Heart left ventricle (tissue), 16 donors: ENCODE measurements around the gene ROPN1L. TPM values are rescaled to one million over a fixed set of nuclear protein-coding genes. Genes with fewer than 3 reads are reported as not detected.

ENCODE experiments used
- ATAC-seq, 4 donors: fragments of 200-7000 bp; cut with Tn5 transposase; one replicate each; pipeline ENCODE4 v1.9.1; 2020 to 2022; ENCODE audit warnings: moderate library complexity in 4 of 4, mild to moderate bottlenecking in 3 of 4, moderate number of reproducible peaks in 1 of 4
- DNase-seq, 5 donors: peaks; one replicate each; pipeline ENCODE4 v3.0.0-alpha.2; 2020
- H3K27ac ChIP-seq, 12 donors: fragments of 200-600 bp; sonication (generic) in 4 of 12; one replicate each; pipeline versions ENCODE4 v1.5.0 to v1.8.0; 2016 to 2022; ENCODE audit warnings: mild to moderate bottlenecking in 2 of 12
- H3K27me3 ChIP-seq, 9 donors: fragments of 200-600 bp; sonication (generic) in 2 of 9; one replicate each; pipeline versions ENCODE4 v1.5.1 to v1.8.0; 2016 to 2022; ENCODE audit warnings: mild to moderate bottlenecking in 3 of 9
- H3K36me3 ChIP-seq, 9 donors: fragments of 200-600 bp; sonication (generic) in 2 of 9; one replicate each; pipeline versions ENCODE4 v1.5.0 to v1.8.0; 2018 to 2022; ENCODE audit warnings: mild to moderate bottlenecking in 2 of 9
- H3K4me1 ChIP-seq, 12 donors: fragments of 200-600 bp; sonication (generic) in 4 of 12; one replicate each; pipeline versions ENCODE4 v1.5.0 to v1.8.0; 2016 to 2022; ENCODE audit warnings: mild to moderate bottlenecking in 3 of 12
- H3K4me3 ChIP-seq, 12 donors: fragments of 200-600 bp; sonication (generic) in 4 of 12; one replicate each; pipeline versions ENCODE4 v1.5.0 to v1.8.0; 2017 to 2022; ENCODE audit warnings: mild to moderate bottlenecking in 9 of 12, moderate library complexity in 4 of 12
- H3K9me3 ChIP-seq, 12 donors: fragments of 200-600 bp; sonication (generic) in 4 of 12; one replicate each; pipeline versions ENCODE4 v1.5.0 to v1.8.0; 2016 to 2022; ENCODE audit warnings: mild to moderate bottlenecking in 1 of 12
- CTCF ChIP-seq, 12 donors: fragments of 200-600 bp; sonication (generic) in 4 of 12; IDR thresholded peaks; one replicate each; pipeline versions ENCODE4 v1.5.0 to v1.8.0; 2018 to 2022; ENCODE audit warnings: antibody characterized with exemption in 12 of 12, mild to moderate bottlenecking in 5 of 12
- POLR2A ChIP-seq, 2 donors: fragments of 450-650 bp; IDR thresholded peaks; one replicate each; pipeline ENCODE4 v1.6.1; 2017; ENCODE audit warnings: antibody characterized with exemption in 2 of 2, mild to moderate bottlenecking in 2 of 2, moderate library complexity in 2 of 2
- WGBS, 4 donors: extraction: QIAGEN DNeasy Blood & Tissue Kit in 2 of 4; methylation state at CpG; one replicate each; pipeline versions ENCODE4 v1.1.5 to v1.1.7; 2013 to 2018; 5-methylcytosine and 5-hydroxymethylcytosine counted together
- intact Hi-C, 10 donors: fragments of 100-400 bp; cut with DNase I; formaldehyde crosslinking; loops; one replicate each; pipeline versions ENCODE4 v1.11.1 to v1.14.2; 2022
- polyA plus RNA-seq, 2 donors: library from polyadenylated mRNA; stranded (reverse); fragments of 200-250 nt; gene quantifications; one replicate each; pipeline ENCODE4 v1.2.3, GENCODE V29; 2013
- total RNA-seq, 9 donors: library from RNA; depleted of rRNA in 2 of 9; stranded (reverse); fragments of >200 nt in 2 of 9; fragmentation: NEBNext Ultra II Directional in 3 of 9; extraction: Animal tissue kit (Norgen Biotek cat#: 25700) in 3 of 9; gene quantifications; one replicate each; pipeline versions ENCODE4 v1.1.0 to v1.2.4, GENCODE V29; 2016 to 2023
- donor health status: ischemic (EF 13 %, LVEDD 7.1; RV severe dilation, severe dysfunction).
- donor health status: healthy with polysubstance abuse.
- donor health status: DM: no; HTN: yes; CAD: no.
- donor health status: DM: no; HTN: no; CAD: no.
- donor health status: ischemic (EF 25% LVEDD 6.9; RV normal size, moderate dysfunction).
- donor health status: ischemic (EF 25% LVEDD 5.7; RV mildly dilated, moderate dysfunction).
- donor health status: healthy.
- donor health status: DM: yes; HTN: yes; CAD: no.
- donor health status: ischemic (EF 35%, LVEDD 5.7; RV mildly dilated, moderate dysfunction).
- donor health status: nonischemic (EF 11% LVEDD 7.7; RV severe dilation, severe dysfunction).
- donor health status: DM: yes; HTN: yes; CAD: no.
- donor health status: PGD.
- donor health status: ischemic (EF 29% LVEDD 5.4; RV normal size, mild dysfunction).
- donor health status: nonischemic (EF 23%, LVEDD 6.1; RV moderate dilation, normal function).

The ROPN1L gene
- total and polyA plus RNA-seq, 11 donors, result 0.14 to 0.81 (median 0.46) TPM; not detected in 4

GRCh38 chr5:10501554-10502075 lies 59.9 kb downstream of the ROPN1L start:
- Histone ChIP-seq H3K27ac (no peak overlapping the region), H3K27me3 (no peaks in the 10 kb centered on the region), H3K4me1 (peaks cover 0 to 22% (median 0%) of the 10 kb centered on the region in 12 donors), H3K36me3 (no peaks in the 10 kb centered on the region), H3K4me3 (no peak overlapping the region), H3K9me3 (no peaks in the 10 kb centered on the region)
- ATAC-seq, result no peak
- TF ChIP-seq CTCF (IDR thresholded peaks at IDR 0.05) (no peak), POLR2A (IDR thresholded peaks at IDR 0.05) (no peak)
- 73 to 82% (median 76%) methylated on average over 6 to 9 of the region's 9 CpGs for WGBS, 4 donors
- DNase-seq, result no peak
- intact Hi-C loops, result no loop called here

- no peaks in the 10 kb centered on the region for H3K36me3 ChIP-seq
- H3K4me3 ChIP-seq, result no peak overlapping the region
- ATAC-seq (no peak), DNase-seq (no peak)
- 90 to 94% (median 91%) methylated on average over 8 of the region's 8 CpGs for WGBS, 4 donors
- no peak overlapping the region for H3K27ac ChIP-seq
- TF ChIP-seq POLR2A (IDR thresholded peaks at IDR 0.05) (no peak), CTCF (IDR thresholded peaks at IDR 0.05) (no peak)
- no peaks in the 10 kb centered on the region for H3K27me3 ChIP-seq
- intact Hi-C loops, result no loop called here
- H3K4me1 ChIP-seq, result peaks cover 0 to 22% (median 0%) of the 10 kb centered on the region in 12 donors
- no peaks in the 10 kb centered on the region for H3K9me3 ChIP-seq
These were observed 60.5 kb downstream of the ROPN1L start for GRCh38 chr5:10502130-10502529.

- no peak overlapping the region for H3K4me3 ChIP-seq
- no peak overlapping the region for H3K27ac ChIP-seq
- H3K9me3 ChIP-seq, result no peaks in the 10 kb centered on the region
- intact Hi-C loops, result no loop called here
- no peaks in the 10 kb centered on the region for H3K27me3 ChIP-seq
- WGBS, 4 donors, result 79 to 90% (median 84%) methylated on average over 9 to 10 of the region's 10 CpGs
- no peak for DNase-seq
- no peak for TF ChIP-seq POLR2A (IDR thresholded peaks at IDR 0.05)
- TF ChIP-seq CTCF (IDR thresholded peaks at IDR 0.05), result no peak
- no peaks in the 10 kb centered on the region for H3K36me3 ChIP-seq
- H3K4me1 ChIP-seq, result peaks cover 0 to 22% (median 0%) of the 10 kb centered on the region in 12 donors
- no peak for ATAC-seq
These were observed 60.9 kb downstream of the ROPN1L start for GRCh38 chr5:10502578-10502977.

- ATAC-seq, result peak; percentile 40 to 81 (median 76)
- no peaks in the 10 kb centered on the region for H3K36me3 ChIP-seq
- H3K4me3 ChIP-seq, result no peak overlapping the region
- 45 to 63% (median 51%) methylated on average over 7 of the region's 7 CpGs for WGBS, 4 donors
- no peaks in the 10 kb centered on the region for H3K27me3 ChIP-seq
- peak in 1 of 5 donors; percentile 65 for DNase-seq
- intact Hi-C loops, result no loop called here
- no peak for TF ChIP-seq POLR2A (IDR thresholded peaks at IDR 0.05)
- TF ChIP-seq CTCF (IDR thresholded peaks at IDR 0.05), result no peak
- no peaks in the 10 kb centered on the region for H3K9me3 ChIP-seq
- peaks cover 0 to 22% (median 0%) of the 10 kb centered on the region in 12 donors for H3K4me1 ChIP-seq
- H3K27ac ChIP-seq, result peak overlapping the region in 1 of 12 donors; percentile 60
These were observed 61.6 kb downstream of the ROPN1L start for GRCh38 chr5:10503321-10503720.
